HG02759 (cell line): ENCODE measurements around the gene AP1M1.

Experiments used
- ATAC-seq: cut with Tn5 transposase; IDR thresholded peaks from one replicate; pipeline ENCODE4 v1.9.1; 2021; ENCODE audit warnings: mild to moderate bottlenecking, moderate library complexity; ENCODE audit not compliant: unreplicated experiment

The AP1M1 gene

GRCh38 chr19:16185123-16185767, 12.5 kb upstream of the AP1M1 start, which contains the start of gene FAM32A:
TSS of gene FAM32A (plus strand) at chr19:16185410. CDS start at chr19:16185443, 33 bp downstream.
- ATAC-seq = peak; percentile 91

- ATAC-seq = peak; percentile 10
Observed at GRCh38 chr19:16185768-16186123, 12.0 kb upstream of the AP1M1 start.

- no peak for ATAC-seq
Observed at GRCh38 chr19:16188521-16188920, 9.2 kb upstream of the AP1M1 start.

GRCh38 chr19:16190198-16190597, 7.5 kb upstream of the AP1M1 start:
- ATAC-seq = no peak

- no peak for ATAC-seq
Observed at GRCh38 chr19:16190736-16191135, 7.0 kb upstream of the AP1M1 start.

GRCh38 chr19:16191216-16191908, 6.3 kb upstream of the AP1M1 start:
- no peak for ATAC-seq

GRCh38 chr19:16193466-16193865, 4.2 kb upstream of the AP1M1 start:
- ATAC-seq = no peak

- no peak for ATAC-seq
Observed at GRCh38 chr19:16197188-16197621, 506 bp upstream of the AP1M1 start.

- no peak for ATAC-seq
Observed at GRCh38 chr19:16198370-16198651, 600 bp downstream of the AP1M1 start.

- ATAC-seq = no peak
Observed at GRCh38 chr19:16199275-16199932, 1.7 kb downstream of the AP1M1 start.

GRCh38 chr19:16200038-16201010, 2.6 kb downstream of the AP1M1 start:
- ATAC-seq = no peak

- no peak for ATAC-seq
Observed at GRCh38 chr19:16201011-16201391, 3.3 kb downstream of the AP1M1 start.

- no peak for ATAC-seq
Observed at GRCh38 chr19:16202320-16203255, 4.9 kb downstream of the AP1M1 start.

GRCh38 chr19:16203256-16204004, 5.7 kb downstream of the AP1M1 start:
- ATAC-seq = no peak

- no peak for ATAC-seq
Observed at GRCh38 chr19:16204005-16204294, 6.2 kb downstream of the AP1M1 start.

- ATAC-seq = no peak
Observed at GRCh38 chr19:16205205-16206045, 7.7 kb downstream of the AP1M1 start.

- no peak for ATAC-seq
Observed at GRCh38 chr19:16206046-16206605, 8.4 kb downstream of the AP1M1 start.

- ATAC-seq = no peak
Observed at GRCh38 chr19:16206637-16207036, 8.9 kb downstream of the AP1M1 start.
